Breast epithelium (tissue), 4 donors: ENCODE measurements around the gene CREB3L2. TPM values are rescaled to one million over a fixed set of nuclear protein-coding genes. Genes with fewer than 3 reads are reported as not detected.

ENCODE experiments used
- DNase-seq, 2 donors: peaks; one replicate each; pipeline ENCODE4 v3.0.0-alpha.2; 2019; ENCODE audit warnings: low spot score in 2 of 2
- H3K27ac ChIP-seq, 2 donors: fragments of 200-600 bp; sonication (generic) in 1 of 2; one replicate each; pipeline ENCODE4 v1.5.1; 2016 to 2019; ENCODE audit warnings: mild to moderate bottlenecking in 1 of 2
- H3K27me3 ChIP-seq, 2 donors: fragments of 200-600 bp; sonication (generic) in 1 of 2; one replicate each; pipeline versions ENCODE4 v1.5.1 to v1.6.0; 2017 to 2019; ENCODE audit warnings: control low read depth in 1 of 2, mild to moderate bottlenecking in 1 of 2
- H3K36me3 ChIP-seq: fragments of 200-600 bp; one replicate; pipeline ENCODE4 v1.5.1; 2019
- H3K4me1 ChIP-seq, 2 donors: fragments of 200-600 bp; sonication (generic); one replicate each; pipeline ENCODE4 v1.5.1; 2016 to 2019; ENCODE audit warnings: control low read depth in 1 of 2
- H3K4me3 ChIP-seq, 3 donors: fragments of 200-600 bp; sonication (generic); 1 replicate in 2 of 3; 2 replicates in 1 of 3; pipeline ENCODE4 v1.5.1; 2016 to 2019; ENCODE audit warnings: mild to moderate bottlenecking in 3 of 3, moderate library complexity in 2 of 3
- H3K9me3 ChIP-seq, 2 donors: fragments of 200-600 bp; sonication (generic) in 1 of 2; one replicate each; pipeline ENCODE4 v1.5.1; 2016 to 2019; ENCODE audit warnings: control low read depth in 1 of 2
- CTCF ChIP-seq, 3 donors: fragments of 450-650 bp; IDR thresholded peaks; one replicate each; pipeline ENCODE4 v1.5.1; 2016 to 2017; ENCODE audit warnings: antibody characterized with exemption in 3 of 3, mild to moderate bottlenecking in 3 of 3, moderate library complexity in 3 of 3
- POLR2A ChIP-seq: fragments of 450-650 bp; IDR thresholded peaks from one replicate; pipeline ENCODE4 v1.6.1; 2016; ENCODE audit warnings: antibody characterized with exemption, mild to moderate bottlenecking, moderate library complexity
- POLR2AphosphoS5 ChIP-seq, 3 donors: sonication (generic); formaldehyde crosslinking; IDR thresholded peaks; one replicate each; pipeline ENCODE4 v1.6.1; 2017; ENCODE audit warnings: antibody characterized with exemption in 3 of 3
- intact Hi-C: fragments of 100-400 bp; cut with DNase I; formaldehyde crosslinking; loops from one replicate; pipeline ENCODE4 v1.15.1; 2023; ENCODE audit warnings: low total_unique reads
- total RNA-seq, 3 donors: library from RNA; depleted of rRNA; stranded (reverse); fragments of >200 nt; gene quantifications; one replicate each; pipeline ENCODE4 v1.1.0, GENCODE V29; 2016

CREB3L2 gene
- total RNA-seq, 3 donors from 2014 or later: 23.0 to 46.5 (median 40.5) TPM

- DNase-seq: no peak
- no peak overlapping the region for H3K4me3 ChIP-seq
- H3K27ac ChIP-seq: no peak overlapping the region
- no peaks in the 10 kb centered on the region for H3K4me1 ChIP-seq
- no peaks in the 10 kb centered on the region for H3K27me3 ChIP-seq
- intact Hi-C loops: no loop called here
- no peaks in the 10 kb centered on the region for H3K9me3 ChIP-seq
- no peak for TF ChIP-seq POLR2A
- TF ChIP-seq CTCF (IDR thresholded peaks at IDR 0.05): no peak
- TF ChIP-seq POLR2AphosphoS5 (IDR thresholded peaks at IDR 0.05): no peak
- no peaks in the 10 kb centered on the region for H3K36me3 ChIP-seq
Measured at GRCh38 chr7:137865764-137866163, 136.1 kb downstream of the CREB3L2 start.

- no peaks in the 10 kb centered on the region for H3K36me3 ChIP-seq
- no peaks in the 10 kb centered on the region for H3K27me3 ChIP-seq
- H3K4me1 ChIP-seq: no peaks in the 10 kb centered on the region
- intact Hi-C loops: no loop called here
- no peaks in the 10 kb centered on the region for H3K9me3 ChIP-seq
- TF ChIP-seq POLR2A: no peak
- no peak for TF ChIP-seq POLR2AphosphoS5 (IDR thresholded peaks at IDR 0.05)
- TF ChIP-seq CTCF (IDR thresholded peaks at IDR 0.05): no peak
- no peak for DNase-seq
- no peak overlapping the region for H3K27ac ChIP-seq
- H3K4me3 ChIP-seq: no peak overlapping the region
Measured at GRCh38 chr7:137862964-137863363, 138.9 kb downstream of the CREB3L2 start.

DNA sequence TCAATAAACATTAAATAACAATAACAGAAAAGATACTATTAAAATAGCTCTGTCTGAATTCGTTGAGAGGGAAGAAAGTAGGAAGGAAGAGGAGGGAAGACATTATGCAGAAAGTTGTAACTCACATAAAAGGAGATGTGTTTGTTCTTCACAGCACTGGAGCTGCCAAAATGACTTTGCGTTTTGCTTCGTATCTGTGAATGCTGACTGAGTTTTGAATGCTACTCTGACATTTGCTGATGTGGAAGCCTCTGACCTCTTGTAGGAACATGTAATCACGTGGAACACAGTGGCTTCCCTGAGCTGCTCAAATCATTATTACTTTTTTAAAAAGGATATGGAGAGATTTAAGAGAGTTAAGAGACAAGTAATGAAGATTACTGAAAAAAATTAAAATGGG lies 139.5 kb downstream of the CREB3L2 start:
- H3K27me3 ChIP-seq: no peaks in the 10 kb centered on the region
- TF ChIP-seq POLR2A: no peak
- no peak for TF ChIP-seq CTCF (IDR thresholded peaks at IDR 0.05)
- no peak for TF ChIP-seq POLR2AphosphoS5 (IDR thresholded peaks at IDR 0.05)

DNA sequence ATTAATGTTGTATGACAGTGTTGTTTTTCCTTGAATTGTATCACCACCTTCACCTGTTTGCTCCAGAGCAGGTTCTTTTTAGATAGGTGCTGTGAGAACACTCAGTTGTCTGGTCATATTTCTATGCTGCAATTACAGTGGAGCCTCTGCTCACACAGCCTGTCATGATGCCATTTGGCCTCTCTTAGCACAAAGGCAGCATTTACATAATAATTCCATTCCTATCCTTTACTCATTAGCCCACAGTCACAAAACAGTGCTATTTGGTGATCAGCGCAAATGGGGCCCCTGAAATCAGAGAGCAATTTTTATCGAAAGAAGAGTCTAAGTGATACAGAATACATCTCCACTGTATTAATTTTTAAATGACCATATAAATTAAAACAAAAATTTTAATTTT lies 141.3 kb downstream of the CREB3L2 start:
- Histone ChIP-seq H3K27ac (no peak overlapping the region), H3K4me1 (no peaks in the 10 kb centered on the region), H3K27me3 (no peaks in the 10 kb centered on the region), H3K9me3 (no peaks in the 10 kb centered on the region), H3K4me3 (no peak overlapping the region), H3K36me3 (no peaks in the 10 kb centered on the region)
- intact Hi-C loops: no loop called here
- TF ChIP-seq POLR2AphosphoS5 (IDR thresholded peaks at IDR 0.05) (no peak), CTCF (IDR thresholded peaks at IDR 0.05) (no peak), POLR2A (no peak)
- no peak for DNase-seq

More for the DNA sequence above, 139.5 kb downstream of the CREB3L2 start:
- Histone ChIP-seq H3K4me3 (no peak overlapping the region), H3K27ac (no peak overlapping the region), H3K9me3 (no peaks in the 10 kb centered on the region), H3K36me3 (no peaks in the 10 kb centered on the region), H3K4me1 (no peaks in the 10 kb centered on the region)
- DNase-seq: no peak
- intact Hi-C loops: no loop called here

DNA sequence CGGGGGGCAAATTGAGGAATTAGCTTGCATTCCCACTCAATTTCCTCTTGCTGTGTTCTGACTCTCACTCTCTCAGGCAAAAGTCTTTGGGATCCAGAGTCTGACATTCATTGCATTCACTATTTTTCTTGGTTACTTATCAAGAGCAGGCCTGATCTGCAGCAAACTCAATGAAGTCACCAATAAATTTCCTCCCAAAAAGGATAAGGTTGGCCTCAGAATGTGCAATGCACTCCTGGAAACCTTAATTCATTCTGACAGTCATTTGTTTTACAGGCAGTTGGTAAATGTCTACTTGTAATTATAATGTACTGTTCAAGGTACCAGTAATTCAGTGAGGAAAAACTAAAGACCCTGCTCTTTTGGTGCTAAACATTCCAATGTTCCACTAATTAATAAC lies 148.8 kb downstream of the CREB3L2 start:
- Histone ChIP-seq H3K9me3 (no peaks in the 10 kb centered on the region), H3K4me3 (no peak overlapping the region), H3K27ac (no peak overlapping the region), H3K4me1 (no peaks in the 10 kb centered on the region), H3K36me3 (no peaks in the 10 kb centered on the region), H3K27me3 (no peaks in the 10 kb centered on the region)
- intact Hi-C loops: no loop called here
- no peak for DNase-seq
- TF ChIP-seq CTCF (IDR thresholded peaks at IDR 0.05): no peak
- TF ChIP-seq POLR2AphosphoS5 (IDR thresholded peaks at IDR 0.05): no peak
- no peak for TF ChIP-seq POLR2A
